ENCODE data around the gene GAP43.

The GAP43 gene

DNA sequence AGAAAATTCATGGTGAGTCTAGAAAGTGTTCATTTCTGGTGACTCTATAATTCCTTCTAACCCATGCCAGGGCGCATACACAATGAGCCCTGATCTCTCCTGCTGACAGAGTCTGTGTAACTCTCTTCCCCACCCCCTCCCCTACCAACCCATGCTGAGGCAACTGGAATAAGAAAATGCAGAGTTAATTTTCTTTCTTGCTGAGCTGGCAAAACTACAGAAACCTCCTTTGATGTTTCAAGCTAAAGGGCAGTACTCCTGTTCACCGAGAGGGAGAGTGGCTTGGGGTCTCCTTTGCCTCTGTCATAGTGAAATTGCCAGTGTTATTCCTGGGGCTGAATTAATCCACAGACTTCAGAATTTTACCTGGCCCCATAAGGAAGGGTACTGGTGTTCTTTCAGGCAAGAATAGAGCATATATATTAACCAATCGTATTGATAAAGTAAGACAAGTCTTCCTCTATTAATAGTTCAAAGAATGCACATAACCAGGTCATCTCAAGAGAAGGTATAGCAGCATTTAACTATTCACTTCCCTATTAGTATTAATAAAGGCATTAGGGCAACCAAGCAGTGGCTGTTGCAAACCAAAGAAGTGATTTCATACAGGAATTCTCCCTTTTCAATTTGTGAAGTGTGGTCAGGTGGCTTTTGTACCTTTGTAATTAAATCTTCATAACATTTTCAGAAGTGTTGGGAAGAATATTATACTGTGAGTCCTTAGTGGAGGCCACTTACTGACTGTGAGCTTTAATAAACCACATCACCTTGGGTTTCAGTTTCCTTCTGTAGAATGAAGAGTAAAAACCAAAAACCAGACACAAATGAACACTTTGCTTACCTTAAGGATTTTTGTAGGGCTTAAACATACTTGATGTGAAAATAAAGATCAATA is 4.1 kb downstream of the GAP43 start:
- FAIRE-seq = no peak

GRCh38 chr3:115628075-115628412 is 4.7 kb downstream of the GAP43 start:
- FAIRE-seq = no peak

- FAIRE-seq = no peak
These were observed 7.5 kb downstream of the GAP43 start for GRCh38 chr3:115630850-115631249.

DNA sequence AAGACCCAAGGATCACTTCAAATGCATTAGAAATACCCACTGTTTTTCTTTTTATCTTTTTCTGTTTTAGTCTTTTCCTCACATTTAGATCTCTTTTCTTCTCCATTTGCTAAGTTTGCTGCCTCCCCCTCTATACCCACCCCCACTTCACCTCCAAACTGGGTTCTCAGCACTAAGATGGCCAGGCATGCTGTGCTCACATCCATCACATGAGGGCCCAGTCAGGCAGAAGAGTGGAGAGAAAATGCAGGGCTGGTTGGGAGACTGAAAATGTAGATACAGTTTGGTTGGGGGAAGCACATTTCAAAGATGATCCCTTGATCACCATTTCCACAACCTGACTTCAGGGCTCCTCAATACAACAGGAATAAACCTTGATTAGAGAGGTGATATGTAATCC is 8.7 kb downstream of the GAP43 start:
- FAIRE-seq = no peak

GRCh38 chr3:115633467-115633866 is 10.2 kb downstream of the GAP43 start:
- FAIRE-seq = no peak

GRCh38 chr3:115634052-115634451 is 10.7 kb downstream of the GAP43 start:
- FAIRE-seq = no peak

GRCh38 chr3:115635406-115635805 is 12.1 kb downstream of the GAP43 start:
- no peak for FAIRE-seq

DNA sequence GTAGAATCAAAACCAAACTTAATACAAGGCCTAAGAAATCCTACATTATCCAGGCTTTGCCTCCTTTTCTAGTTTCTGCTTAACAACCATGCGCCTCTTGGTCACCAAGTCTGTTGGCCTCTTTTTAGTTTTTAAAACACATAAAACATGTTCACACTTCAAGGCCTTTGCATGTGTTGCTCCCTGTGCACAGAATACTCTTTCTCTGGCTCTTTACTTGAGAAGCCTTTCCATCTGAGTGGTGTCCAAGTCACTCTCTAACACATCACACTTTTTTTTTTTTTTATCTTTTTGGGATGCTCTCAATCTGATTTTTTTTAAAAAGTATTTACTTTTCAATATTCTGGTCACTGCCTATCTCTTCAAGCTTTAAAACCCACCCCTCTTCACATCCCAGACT is 14.9 kb downstream of the GAP43 start:
- no peak for FAIRE-seq

DNA sequence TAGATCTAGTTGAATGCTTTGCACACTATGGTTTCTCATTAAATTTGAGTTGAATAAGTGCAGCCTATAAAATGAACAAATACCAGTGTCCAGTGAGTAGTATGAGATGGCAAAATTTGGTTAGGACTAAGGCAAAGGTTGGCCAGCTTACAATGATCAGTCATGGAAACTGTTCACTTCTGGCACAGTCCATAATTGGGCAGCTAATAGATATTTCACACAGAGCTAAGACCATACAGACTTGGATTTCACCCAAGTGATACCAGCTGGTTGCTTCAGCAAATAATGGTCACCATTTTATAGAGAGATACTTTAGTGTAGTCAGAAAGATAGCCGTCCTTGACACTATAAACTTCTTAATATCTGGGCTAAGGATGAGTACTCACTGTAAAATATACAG is 15.7 kb downstream of the GAP43 start:
- no peak for FAIRE-seq

DNA sequence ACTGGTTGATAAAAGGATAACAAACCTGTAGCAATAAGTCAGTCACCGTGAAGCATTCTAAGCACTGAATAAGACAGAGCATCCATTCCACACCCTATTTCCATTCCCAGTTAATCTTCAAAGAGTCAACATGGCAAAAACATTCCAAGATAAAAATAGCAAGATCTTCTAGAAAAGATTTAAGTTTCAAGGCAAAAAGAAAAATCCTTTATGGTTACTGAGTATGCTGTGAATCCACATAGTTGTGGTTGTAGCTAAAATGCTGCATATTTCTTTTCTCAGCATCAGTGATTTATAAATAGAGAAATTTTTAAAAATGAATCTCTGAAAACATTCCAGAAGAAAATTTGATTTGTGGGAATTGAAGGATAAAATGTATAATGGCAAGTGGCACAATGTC is 21.1 kb downstream of the GAP43 start:
- no peak for FAIRE-seq

GRCh38 chr3:115646027-115646690 is 22.8 kb downstream of the GAP43 start:
- no peak for FAIRE-seq

DNA sequence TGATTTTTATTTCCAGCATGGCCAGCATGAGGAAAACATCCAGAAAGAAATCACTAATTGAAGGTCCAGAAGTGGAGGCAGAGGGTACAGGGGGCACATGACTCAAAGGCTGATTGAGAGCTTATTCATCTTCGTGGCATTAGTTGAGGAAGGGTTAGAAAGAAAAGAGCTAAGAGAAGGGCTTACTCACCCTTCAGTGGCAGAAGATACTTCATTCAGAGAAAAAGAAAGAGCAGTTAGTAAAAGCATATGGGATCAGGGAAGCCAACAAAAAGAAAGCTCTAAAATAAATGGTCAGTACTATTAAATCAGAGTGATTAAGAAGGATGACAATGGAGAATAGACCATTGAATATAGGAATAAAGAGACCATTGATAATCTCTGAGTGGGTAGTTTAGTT is 25.2 kb downstream of the GAP43 start:
- no peak for FAIRE-seq

- FAIRE-seq = no peak
These were observed 27.8 kb downstream of the GAP43 start for GRCh38 chr3:115651087-115651486.

- no peak for FAIRE-seq
These were observed 28.3 kb downstream of the GAP43 start for GRCh38 chr3:115651599-115651998.

GRCh38 chr3:115652738-115653137 is 29.4 kb downstream of the GAP43 start:
- no peak for FAIRE-seq

GRCh38 chr3:115655761-115656282 is 32.5 kb downstream of the GAP43 start:
- no peak for FAIRE-seq

DNA sequence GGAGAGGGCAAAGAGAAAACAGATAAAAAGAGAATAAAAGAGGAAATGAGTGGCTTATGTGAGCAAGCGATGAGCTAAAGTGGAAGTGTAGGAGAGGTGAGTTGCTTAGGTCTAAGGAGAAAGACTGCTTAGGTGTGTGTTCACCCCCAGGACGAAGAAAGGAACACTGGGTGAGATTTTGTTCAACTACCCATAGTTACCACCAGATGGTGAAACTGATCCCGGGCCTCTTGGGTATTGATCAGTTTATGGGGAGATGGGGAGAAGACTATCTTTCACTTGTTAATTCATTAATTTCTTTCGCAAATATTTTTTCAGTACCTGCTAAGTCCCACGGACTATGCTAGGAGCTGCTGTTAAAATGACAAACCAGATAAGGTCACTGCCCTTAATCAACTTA is 33.9 kb downstream of the GAP43 start:
- no peak for FAIRE-seq

GRCh38 chr3:115658032-115658336 is 34.7 kb downstream of the GAP43 start:
- no peak for FAIRE-seq

- FAIRE-seq = no peak
These were observed 35.2 kb downstream of the GAP43 start for GRCh38 chr3:115658337-115659181.

- FAIRE-seq = no peak
These were observed 36.2 kb downstream of the GAP43 start for GRCh38 chr3:115659253-115660220.

DNA sequence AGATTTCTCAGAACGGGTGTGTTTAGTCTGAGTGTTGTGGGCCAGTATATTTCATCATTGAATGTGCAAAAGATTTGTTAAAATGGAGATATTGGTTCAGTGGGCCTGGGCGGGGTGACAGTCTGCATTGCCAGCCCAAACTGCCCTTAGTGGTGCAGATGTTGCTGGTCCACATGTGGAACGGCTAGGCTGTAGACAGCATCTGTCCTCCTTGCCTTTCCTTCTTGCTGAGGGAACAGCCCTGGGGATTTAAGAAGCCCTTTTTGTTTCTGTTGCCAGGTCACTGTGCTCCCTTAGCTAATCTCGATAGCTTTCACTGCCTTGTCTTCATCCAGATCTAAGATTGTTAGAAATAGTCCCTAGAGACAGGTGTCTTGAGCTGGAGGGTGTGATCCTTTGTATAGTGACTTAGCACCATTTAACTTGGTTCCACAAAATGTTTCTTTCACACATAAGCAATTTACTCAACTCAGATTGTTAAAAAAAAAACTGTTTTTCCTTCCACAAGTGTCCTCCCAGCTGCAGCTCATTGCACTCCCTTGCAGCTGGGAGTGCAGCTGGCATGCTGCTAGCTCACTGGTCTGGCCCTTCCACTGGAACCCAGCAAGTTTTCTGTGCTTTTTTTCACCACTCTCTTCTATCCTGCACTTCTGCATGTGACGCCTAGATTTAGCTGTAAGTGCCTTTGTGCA is 37.5 kb downstream of the GAP43 start:
- FAIRE-seq = no peak

- FAIRE-seq = no peak
These were observed 39.0 kb downstream of the GAP43 start for GRCh38 chr3:115662356-115662755.
